Measurements from ENCODE around the gene MYH8.

Gene MYH8

GRCh38 chr17:10384175-10384574 lies 37.6 kb downstream of the MYH8 start:
- H3K4me1 ChIP-seq (ENCODE audit: low read depth, poor library complexity, severe bottlenecking) = no peaks in the 10 kb centered on the region
- H3K27me3 ChIP-seq (ENCODE audit: insufficient read depth, low read depth) = no peaks in the 10 kb centered on the region
- TF ChIP-seq CTCF (conservative IDR thresholded peaks at IDR 0.05; ENCODE audit: low read depth, low read length) = no peak
- H3K9ac ChIP-seq = no peak overlapping the region
- H3K4me2 ChIP-seq = no peak overlapping the region
- no peaks in the 10 kb centered on the region for H4K20me1 ChIP-seq (ENCODE audit: insufficient read depth)
- no peaks in the 10 kb centered on the region for H3K79me2 ChIP-seq (ENCODE audit: insufficient read depth, low read depth)
- H2AFZ ChIP-seq (ENCODE audit: low read depth) = no peak overlapping the region
- no peaks in the 10 kb centered on the region for H3K36me3 ChIP-seq (ENCODE audit: insufficient read depth)
- no peak overlapping the region for H3K4me3 ChIP-seq (IDR thresholded peaks at IDR 0.05; ENCODE audit: insufficient read depth, low read depth, low read length)
- H3K27ac ChIP-seq = no peak overlapping the region

DNA sequence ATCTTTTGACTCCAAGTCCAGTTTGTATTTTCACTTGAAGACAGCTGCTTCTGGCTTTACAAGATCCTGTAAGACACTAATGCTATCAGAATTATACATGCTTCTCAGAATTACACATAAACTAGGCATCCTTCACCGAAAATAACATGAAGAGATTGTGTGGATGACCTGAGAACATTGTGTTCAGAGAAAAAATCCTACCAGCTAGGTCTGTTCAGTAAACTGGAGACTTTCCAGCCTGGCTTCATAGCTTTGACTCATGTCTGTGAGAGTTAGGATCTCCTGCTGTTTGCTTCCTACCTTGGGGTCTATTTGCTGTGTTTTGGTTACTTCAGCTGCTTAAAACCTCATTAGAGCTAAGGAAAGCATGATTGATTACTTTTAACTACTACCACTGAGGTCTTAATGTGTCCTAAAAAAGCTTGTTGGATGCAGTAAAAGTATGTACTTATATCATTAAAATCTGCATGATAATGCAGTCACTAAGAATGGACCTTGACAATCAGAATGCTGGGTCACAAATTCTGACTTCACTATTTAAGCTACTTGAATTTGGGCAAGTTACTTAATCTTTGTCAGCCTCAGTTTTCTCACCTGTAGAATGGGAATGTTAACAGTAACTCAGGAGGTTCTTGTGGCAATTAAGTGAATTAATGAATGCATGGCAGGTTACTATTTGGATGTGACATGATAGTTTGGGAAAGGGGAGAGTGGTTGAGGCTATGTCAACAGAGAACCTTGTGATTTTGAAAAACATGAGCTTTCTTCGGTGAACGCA lies 40.9 kb downstream of the MYH8 start:
- no peak for TF ChIP-seq CTCF (conservative IDR thresholded peaks at IDR 0.05; ENCODE audit: low read depth, low read length)
- H3K27me3 ChIP-seq (ENCODE audit: insufficient read depth, low read depth) = no peaks in the 10 kb centered on the region
- H3K79me2 ChIP-seq (ENCODE audit: insufficient read depth, low read depth) = no peaks in the 10 kb centered on the region
- H3K36me3 ChIP-seq (ENCODE audit: insufficient read depth) = no peaks in the 10 kb centered on the region
- no peak overlapping the region for H2AFZ ChIP-seq (ENCODE audit: low read depth)
- no peak overlapping the region for H3K9ac ChIP-seq
- no peaks in the 10 kb centered on the region for H3K4me1 ChIP-seq (ENCODE audit: low read depth, poor library complexity, severe bottlenecking)
- H4K20me1 ChIP-seq (ENCODE audit: insufficient read depth) = no peaks in the 10 kb centered on the region
- H3K4me3 ChIP-seq (IDR thresholded peaks at IDR 0.05; ENCODE audit: insufficient read depth, low read depth, low read length) = no peak overlapping the region
- H3K4me2 ChIP-seq = no peak overlapping the region
- H3K27ac ChIP-seq = no peak overlapping the region

- no peaks in the 10 kb centered on the region for H3K4me1 ChIP-seq (ENCODE audit: low read depth, poor library complexity, severe bottlenecking)
- H4K20me1 ChIP-seq (ENCODE audit: insufficient read depth) = no peaks in the 10 kb centered on the region
- no peaks in the 10 kb centered on the region for H3K79me2 ChIP-seq (ENCODE audit: insufficient read depth, low read depth)
- no peaks in the 10 kb centered on the region for H3K27me3 ChIP-seq (ENCODE audit: insufficient read depth, low read depth)
- H3K4me3 ChIP-seq (IDR thresholded peaks at IDR 0.05; ENCODE audit: insufficient read depth, low read depth, low read length) = no peak within 1 kb of the TSS
- no peak for TF ChIP-seq CTCF (conservative IDR thresholded peaks at IDR 0.05; ENCODE audit: low read depth, low read length)
- no peaks in the 10 kb centered on the region for H3K36me3 ChIP-seq (ENCODE audit: insufficient read depth)
- no peak within 1 kb of the TSS for H3K27ac ChIP-seq
- no peak within 1 kb of the TSS for H2AFZ ChIP-seq (ENCODE audit: low read depth)
- H3K4me2 ChIP-seq = no peak within 1 kb of the TSS
- no peak within 1 kb of the TSS for H3K9ac ChIP-seq
Measured at GRCh38 chr17:10372906-10373305, 48.8 kb downstream of the MYH8 start, which contains the start of gene MYH13. Gene MYH13, minus strand, starts transcription at chr17:10373006. Its CDS starts 8,476 bp downstream, at chr17:10364530.

DNA sequence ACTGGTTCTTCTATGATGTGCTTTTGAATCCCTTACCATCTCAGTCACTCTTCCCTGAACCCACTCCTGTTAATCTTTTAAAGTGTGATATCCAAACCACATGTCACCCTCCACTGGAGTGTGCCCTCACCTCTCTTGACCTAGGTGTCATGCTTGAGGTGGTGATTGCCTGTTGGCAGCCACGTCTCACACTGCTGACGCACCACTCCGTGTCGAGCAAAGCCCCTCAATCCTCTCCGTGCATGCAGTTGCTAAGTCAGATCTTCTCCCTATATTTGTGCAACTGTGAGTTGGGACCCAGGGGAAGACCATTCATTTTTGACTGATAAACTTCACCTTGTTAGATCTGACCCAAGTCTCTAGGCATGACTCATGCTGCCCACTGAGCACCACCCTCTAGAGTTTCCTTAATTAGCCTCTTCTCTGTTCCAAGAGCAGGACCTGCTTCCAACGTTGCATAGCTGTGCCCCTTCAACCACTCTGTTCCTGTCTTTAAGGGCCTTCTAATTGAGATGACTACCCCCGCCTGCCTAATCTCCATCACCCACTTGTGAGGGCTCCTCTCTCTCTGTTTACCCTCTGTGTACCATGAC lies 51.6 kb downstream of the MYH8 start:
- H3K4me2 ChIP-seq = no peak overlapping the region
- H3K79me2 ChIP-seq (ENCODE audit: insufficient read depth, low read depth) = no peaks in the 10 kb centered on the region
- H4K20me1 ChIP-seq (ENCODE audit: insufficient read depth) = no peaks in the 10 kb centered on the region
- H3K27ac ChIP-seq = no peak overlapping the region
- no peaks in the 10 kb centered on the region for H3K36me3 ChIP-seq (ENCODE audit: insufficient read depth)
- no peak overlapping the region for H3K4me3 ChIP-seq (IDR thresholded peaks at IDR 0.05; ENCODE audit: insufficient read depth, low read depth, low read length)
- no peak overlapping the region for H3K9ac ChIP-seq
- H3K27me3 ChIP-seq (ENCODE audit: insufficient read depth, low read depth) = no peaks in the 10 kb centered on the region
- no peaks in the 10 kb centered on the region for H3K4me1 ChIP-seq (ENCODE audit: low read depth, poor library complexity, severe bottlenecking)
- TF ChIP-seq CTCF (conservative IDR thresholded peaks at IDR 0.05; ENCODE audit: low read depth, low read length) = no peak
- no peak overlapping the region for H2AFZ ChIP-seq (ENCODE audit: low read depth)

Data from KMS-11 (cell line).